Measurements from ENCODE around the gene SORBS2. TPM values are rescaled to one million over a fixed set of nuclear protein-coding genes. Genes with fewer than 3 reads are reported as not detected.

Gene SORBS2
- total RNA-seq, 1 experiment from 2014 or later: 17.4 TPM

DNA sequence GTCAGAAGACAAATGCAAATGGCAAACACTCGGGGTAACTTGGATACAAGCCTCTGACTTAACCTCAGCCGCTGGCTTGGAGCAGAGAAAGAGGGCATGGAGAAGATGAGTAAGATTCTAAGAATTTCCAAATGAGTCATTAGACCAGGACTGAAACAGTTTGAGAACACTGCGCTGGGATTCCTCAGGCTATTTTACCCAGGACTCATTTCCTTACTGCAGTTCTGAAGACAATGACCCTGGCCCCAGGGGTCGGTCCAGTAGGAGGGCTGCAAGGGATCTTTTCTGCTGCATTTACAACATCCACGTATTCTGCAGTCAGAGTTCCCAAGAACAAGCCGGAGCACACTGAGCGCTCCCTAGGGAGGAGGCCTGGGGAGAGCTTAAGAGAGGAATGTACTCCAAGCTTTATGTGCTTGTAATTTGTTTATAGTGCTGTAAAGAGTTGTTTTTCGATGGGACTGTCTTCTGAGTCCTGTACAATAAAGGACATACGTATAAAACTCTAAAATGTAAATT, 27.3 kb upstream of the SORBS2 start:
- Histone ChIP-seq H3K9me3 (replicated peaks) (no peaks in the 10 kb centered on the region), H3K27ac (peak overlapping the region; percentile 96), H3K27me3 (replicated peaks) (no peaks in the 10 kb centered on the region), H3K36me3 (no peaks in the 10 kb centered on the region), H3K4me1 (replicated peaks) (peaks cover 53% of the 10 kb centered on the region), H3K4me3 (no peak overlapping the region)
- DNase-seq (ENCODE audit: low read depth in 1 of 2, low spot score in 2 of 2): peak; percentile 96 to 97

DNA sequence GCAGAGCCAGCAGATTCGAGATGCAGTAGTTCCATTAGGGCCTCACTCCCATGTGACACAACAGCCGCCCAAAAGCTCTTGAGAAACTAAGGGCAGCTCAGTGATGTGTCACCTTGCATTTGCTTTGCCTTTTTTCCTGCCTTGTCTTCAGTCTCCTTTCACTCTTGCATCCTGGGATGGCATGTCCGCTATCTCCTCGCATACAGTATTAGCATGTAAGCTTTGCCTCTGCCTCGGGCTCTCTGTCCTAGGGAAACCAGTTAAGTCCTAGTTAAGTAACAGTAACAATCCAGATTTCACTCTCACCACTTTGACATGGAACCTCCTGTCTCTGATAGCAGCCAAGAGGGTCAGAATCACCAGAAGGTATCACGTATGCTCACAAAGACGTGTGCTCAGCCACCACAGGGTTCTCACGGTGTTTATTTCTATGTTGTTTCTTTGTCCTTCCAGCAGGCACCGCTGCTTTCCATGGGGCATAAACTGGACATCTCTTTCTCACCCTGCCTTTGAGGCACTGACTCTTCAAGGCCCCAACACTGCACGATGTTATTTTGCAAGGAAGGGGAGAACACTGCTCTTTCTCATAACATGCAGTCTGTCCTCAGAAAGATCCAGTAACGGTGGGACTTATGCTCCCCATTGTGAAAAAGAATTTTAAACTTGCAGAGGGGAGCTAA, 26.7 kb upstream of the SORBS2 start:
- Histone ChIP-seq H3K36me3 (no peaks in the 10 kb centered on the region), H3K27me3 (replicated peaks) (no peaks in the 10 kb centered on the region), H3K9me3 (replicated peaks) (no peaks in the 10 kb centered on the region), H3K4me1 (replicated peaks) (peaks cover 57% of the 10 kb centered on the region), H3K4me3 (no peak overlapping the region), H3K27ac (peak overlapping the region; percentile 96)
- no peak for DNase-seq (ENCODE audit: low read depth in 1 of 2, low spot score in 2 of 2)

- H3K27ac ChIP-seq: peak overlapping the region; percentile 96
- no peaks in the 10 kb centered on the region for H3K27me3 ChIP-seq (replicated peaks)
- no peak for DNase-seq (ENCODE audit: low read depth in 1 of 2, low spot score in 2 of 2)
Observed at GRCh38 chr4:185838104-185838452, 26.1 kb upstream of the SORBS2 start.

DNA sequence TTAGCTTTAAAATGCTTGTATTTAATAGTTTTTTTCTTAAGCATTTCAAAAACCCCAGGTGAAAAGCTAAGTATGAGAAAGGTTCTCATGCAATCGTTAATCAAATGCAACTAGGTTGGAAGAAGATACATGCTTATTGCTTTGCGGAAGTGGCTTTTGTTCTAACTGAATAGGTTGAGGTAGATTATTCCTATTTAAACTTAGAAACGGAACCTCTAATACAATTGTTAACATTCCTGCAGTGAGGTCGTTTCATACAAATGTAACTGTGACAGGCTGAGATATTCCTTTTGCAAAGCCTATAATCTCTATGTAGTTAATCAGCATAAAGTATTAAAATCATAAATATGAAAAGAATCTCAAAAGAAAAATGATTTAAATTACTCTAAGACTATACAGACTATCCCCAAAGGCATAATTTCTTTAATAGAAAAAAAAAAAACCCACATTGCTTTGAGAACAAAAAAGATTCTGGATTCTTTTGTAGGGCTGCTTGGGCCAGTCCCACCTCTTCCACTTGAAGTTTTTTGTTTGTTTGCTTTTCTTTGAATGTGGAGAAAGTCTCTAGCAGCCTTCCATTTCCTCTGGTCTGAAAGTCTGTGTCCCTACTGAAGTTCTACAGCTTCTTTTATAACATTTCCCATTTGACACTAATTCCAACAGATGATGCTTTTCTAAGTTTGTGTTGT, 25.6 kb upstream of the SORBS2 start:
- peak in 1 of 2 experiments; percentile 70 for DNase-seq (ENCODE audit: low read depth in 1 of 2, low spot score in 2 of 2)
- peak overlapping the region; percentile 96 for H3K27ac ChIP-seq
- peaks cover 67% of the 10 kb centered on the region for H3K4me1 ChIP-seq (replicated peaks)
- no peak overlapping the region for H3K4me3 ChIP-seq
- no peaks in the 10 kb centered on the region for H3K9me3 ChIP-seq (replicated peaks)
- no peaks in the 10 kb centered on the region for H3K36me3 ChIP-seq
- H3K27me3 ChIP-seq (replicated peaks): no peaks in the 10 kb centered on the region

More at GRCh38 chr4:185838104-185838452, 26.1 kb upstream of the SORBS2 start:
- no peak overlapping the region for H3K4me3 ChIP-seq
- peaks cover 61% of the 10 kb centered on the region for H3K4me1 ChIP-seq (replicated peaks)
- H3K36me3 ChIP-seq: no peaks in the 10 kb centered on the region
- H3K9me3 ChIP-seq (replicated peaks): no peaks in the 10 kb centered on the region

GRCh38 chr4:185836241-185837084, 24.5 kb upstream of the SORBS2 start:
- Histone ChIP-seq H3K27ac (peak overlapping the region; percentile 96), H3K4me3 (no peak overlapping the region), H3K36me3 (no peaks in the 10 kb centered on the region), H3K4me1 (replicated peaks) (peaks cover 69% of the 10 kb centered on the region), H3K9me3 (replicated peaks) (no peaks in the 10 kb centered on the region), H3K27me3 (replicated peaks) (no peaks in the 10 kb centered on the region)
- DNase-seq (ENCODE audit: low read depth in 1 of 2, low spot score in 2 of 2): no peak

- no peak for DNase-seq (ENCODE audit: low read depth in 1 of 2, low spot score in 2 of 2)
- Histone ChIP-seq H3K9me3 (replicated peaks) (no peaks in the 10 kb centered on the region), H3K27ac (no peak overlapping the region), H3K4me1 (replicated peaks) (peaks cover 63% of the 10 kb centered on the region), H3K27me3 (replicated peaks) (no peaks in the 10 kb centered on the region), H3K36me3 (no peaks in the 10 kb centered on the region), H3K4me3 (no peak overlapping the region)
Observed at GRCh38 chr4:185835814-185836213, 23.8 kb upstream of the SORBS2 start.

DNA sequence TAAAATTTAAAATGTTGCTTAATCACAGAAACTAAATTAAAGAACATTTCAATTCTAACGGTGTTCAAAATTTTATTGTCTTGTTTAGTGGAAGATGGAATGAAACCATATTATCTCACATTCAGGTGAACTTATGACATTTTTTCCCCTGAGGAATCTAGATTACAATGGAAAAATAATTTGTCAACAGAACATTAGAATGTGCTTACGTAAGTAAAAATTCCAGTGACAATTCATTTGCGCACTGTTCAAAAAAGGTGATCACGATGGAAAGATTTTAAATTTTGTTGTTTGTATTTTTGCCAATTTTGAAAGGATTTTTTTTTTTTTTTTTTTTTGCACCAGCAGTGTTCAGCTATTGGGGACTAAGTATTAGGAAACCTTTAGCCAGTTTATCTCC, 23.3 kb upstream of the SORBS2 start:
- H3K27ac ChIP-seq: no peak overlapping the region
- peaks cover 58% of the 10 kb centered on the region for H3K4me1 ChIP-seq (replicated peaks)
- no peaks in the 10 kb centered on the region for H3K36me3 ChIP-seq
- no peaks in the 10 kb centered on the region for H3K9me3 ChIP-seq (replicated peaks)
- no peak for DNase-seq (ENCODE audit: low read depth in 1 of 2, low spot score in 2 of 2)
- H3K4me3 ChIP-seq: no peak overlapping the region
- no peaks in the 10 kb centered on the region for H3K27me3 ChIP-seq (replicated peaks)

- no peak overlapping the region for H3K27ac ChIP-seq
- no peaks in the 10 kb centered on the region for H3K36me3 ChIP-seq
- no peak overlapping the region for H3K4me3 ChIP-seq
- DNase-seq (ENCODE audit: low read depth in 1 of 2, low spot score in 2 of 2): no peak
- H3K9me3 ChIP-seq (replicated peaks): no peaks in the 10 kb centered on the region
- peaks cover 53% of the 10 kb centered on the region for H3K4me1 ChIP-seq (replicated peaks)
- H3K27me3 ChIP-seq (replicated peaks): no peaks in the 10 kb centered on the region
Observed at GRCh38 chr4:185834778-185835177, 22.8 kb upstream of the SORBS2 start.

DNA sequence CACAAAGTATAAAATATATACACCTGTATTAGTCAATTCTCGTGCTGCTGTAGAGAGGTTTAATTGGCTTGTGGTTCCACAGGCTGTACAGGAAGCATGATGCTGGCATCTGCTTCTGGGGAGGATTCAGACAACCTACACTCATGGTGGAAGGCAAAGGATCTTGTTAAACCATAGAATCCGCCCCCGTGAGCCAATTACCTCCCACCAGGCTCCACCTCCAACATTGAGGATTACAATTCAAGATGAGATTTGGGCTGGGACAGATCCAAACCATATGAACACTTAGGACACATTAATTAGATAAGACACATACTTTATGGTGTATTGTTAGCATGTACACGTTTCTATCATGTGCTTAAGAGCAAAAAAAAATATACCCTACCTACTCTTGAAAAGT, 22.1 kb upstream of the SORBS2 start:
- Histone ChIP-seq H3K27ac (no peak overlapping the region), H3K4me1 (replicated peaks) (peaks cover 48% of the 10 kb centered on the region), H3K36me3 (no peaks in the 10 kb centered on the region), H3K4me3 (no peak overlapping the region), H3K9me3 (replicated peaks) (no peaks in the 10 kb centered on the region), H3K27me3 (replicated peaks) (no peaks in the 10 kb centered on the region)
- no peak for DNase-seq (ENCODE audit: low read depth in 1 of 2, low spot score in 2 of 2)

- H3K27ac ChIP-seq: peak overlapping the region; percentile 47
- H3K4me3 ChIP-seq: no peak overlapping the region
- peak; percentile 48 to 53 for DNase-seq (ENCODE audit: low read depth in 1 of 2, low spot score in 2 of 2)
- H3K9me3 ChIP-seq (replicated peaks): no peaks in the 10 kb centered on the region
- H3K4me1 ChIP-seq (replicated peaks): peaks cover 38% of the 10 kb centered on the region
- no peaks in the 10 kb centered on the region for H3K27me3 ChIP-seq (replicated peaks)
- H3K36me3 ChIP-seq: no peaks in the 10 kb centered on the region
Observed at GRCh38 chr4:185833055-185833598, 21.1 kb upstream of the SORBS2 start.

- H3K27me3 ChIP-seq (replicated peaks): no peaks in the 10 kb centered on the region
- peaks cover 20% of the 10 kb centered on the region for H3K4me1 ChIP-seq (replicated peaks)
- H3K4me3 ChIP-seq: no peak overlapping the region
- H3K27ac ChIP-seq: no peak overlapping the region
- no peak for DNase-seq (ENCODE audit: low read depth in 1 of 2, low spot score in 2 of 2)
- no peaks in the 10 kb centered on the region for H3K9me3 ChIP-seq (replicated peaks)
- no peaks in the 10 kb centered on the region for H3K36me3 ChIP-seq
Observed at GRCh38 chr4:185831125-185831815, 19.3 kb upstream of the SORBS2 start.

- Histone ChIP-seq H3K4me1 (replicated peaks) (peaks cover 17% of the 10 kb centered on the region), H3K36me3 (no peaks in the 10 kb centered on the region), H3K9me3 (replicated peaks) (no peaks in the 10 kb centered on the region), H3K27me3 (replicated peaks) (no peaks in the 10 kb centered on the region), H3K4me3 (no peak overlapping the region), H3K27ac (no peak overlapping the region)
- DNase-seq (ENCODE audit: low read depth in 1 of 2, low spot score in 2 of 2): no peak
Observed at GRCh38 chr4:185830263-185830994, 18.4 kb upstream of the SORBS2 start.
